MM.1S (cell line): Measurements from ENCODE around the gene TUBGCP6.

Experiments
- EZH2 ChIP-seq: fragments of 300-600 bp; sonication (generic); optimal IDR thresholded peaks from 2 replicates; pipeline ENCODE3; 2017; ENCODE audit warnings: low read depth, mild to moderate bottlenecking, antibody characterized with exemption, low read length, mixed read lengths
- EZH2phosphoT487 ChIP-seq: fragments of 300-600 bp; sonication (generic); IDR thresholded peaks from 2 replicates; pipeline ENCODE4 v1.6.1; 2018; ENCODE audit warnings: antibody characterized with exemption, low read length
- TF ChIP-seq, protein P1 (sequence below): fragments of 300-600 bp; sonication (generic); IDR thresholded peaks from 2 replicates; pipeline ENCODE4 v1.5.1; 2016; ENCODE audit warnings: antibody characterized with exemption, low read length, mixed read lengths

DNA sequence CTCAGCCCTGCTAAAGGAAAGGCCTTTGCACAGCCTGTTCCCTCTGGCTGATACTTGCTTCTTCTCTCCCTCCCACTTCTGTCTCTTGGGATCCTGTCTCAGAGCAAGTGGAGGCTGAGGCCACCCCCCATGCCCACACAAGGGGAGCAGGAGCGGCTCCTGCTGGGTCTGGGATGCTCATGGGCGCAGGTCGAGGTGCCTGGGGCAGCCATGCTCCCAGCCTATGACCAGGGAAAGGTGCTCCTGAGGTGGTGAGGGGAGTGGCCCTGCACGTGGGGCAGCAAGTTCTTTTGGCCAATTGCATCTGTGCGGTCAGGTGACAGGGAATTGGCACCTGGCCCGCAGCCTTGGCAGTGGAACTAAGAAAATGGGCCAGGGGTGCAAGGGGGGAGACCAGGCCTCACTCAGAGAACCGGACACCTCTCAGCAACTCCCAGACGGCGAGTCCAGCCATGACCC is 23.9 kb upstream of the TUBGCP6 start:
- TF ChIP-seq, protein P1, sequence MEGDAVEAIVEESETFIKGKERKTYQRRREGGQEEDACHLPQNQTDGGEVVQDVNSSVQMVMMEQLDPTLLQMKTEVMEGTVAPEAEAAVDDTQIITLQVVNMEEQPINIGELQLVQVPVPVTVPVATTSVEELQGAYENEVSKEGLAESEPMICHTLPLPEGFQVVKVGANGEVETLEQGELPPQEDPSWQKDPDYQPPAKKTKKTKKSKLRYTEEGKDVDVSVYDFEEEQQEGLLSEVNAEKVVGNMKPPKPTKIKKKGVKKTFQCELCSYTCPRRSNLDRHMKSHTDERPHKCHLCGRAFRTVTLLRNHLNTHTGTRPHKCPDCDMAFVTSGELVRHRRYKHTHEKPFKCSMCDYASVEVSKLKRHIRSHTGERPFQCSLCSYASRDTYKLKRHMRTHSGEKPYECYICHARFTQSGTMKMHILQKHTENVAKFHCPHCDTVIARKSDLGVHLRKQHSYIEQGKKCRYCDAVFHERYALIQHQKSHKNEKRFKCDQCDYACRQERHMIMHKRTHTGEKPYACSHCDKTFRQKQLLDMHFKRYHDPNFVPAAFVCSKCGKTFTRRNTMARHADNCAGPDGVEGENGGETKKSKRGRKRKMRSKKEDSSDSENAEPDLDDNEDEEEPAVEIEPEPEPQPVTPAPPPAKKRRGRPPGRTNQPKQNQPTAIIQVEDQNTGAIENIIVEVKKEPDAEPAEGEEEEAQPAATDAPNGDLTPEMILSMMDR: no peak
- TF ChIP-seq EZH2phosphoT487 (no peak), EZH2 (no peak)
